ENCODE measurements around the gene IL17D.

IL17D gene

DNA sequence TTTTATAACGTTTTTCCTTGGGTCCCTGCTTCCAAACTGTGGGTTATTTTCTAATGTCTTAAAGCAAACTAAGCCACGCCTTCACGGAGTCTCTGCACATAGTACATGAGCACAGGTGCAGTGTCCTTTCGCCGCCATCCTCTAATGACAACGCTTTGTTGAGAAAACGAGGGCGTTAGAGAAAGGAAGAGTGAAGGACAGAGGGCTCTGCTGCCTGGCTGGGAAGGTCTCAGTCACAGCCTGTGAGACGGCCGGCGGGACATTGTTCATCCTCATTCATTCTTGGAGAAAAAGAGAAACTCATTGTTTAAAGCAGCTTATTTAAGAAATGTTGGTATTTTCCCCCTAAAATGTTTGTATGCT is 9.5 kb downstream of the IL17D start:
- Histone ChIP-seq H3K79me2 (ENCODE audit: insufficient read depth, low read length) (no peaks in the 10 kb centered on the region), H3K9ac (ENCODE audit: low read length) (no peak overlapping the region), H3K27me3 (ENCODE audit: low read length) (no peaks in the 10 kb centered on the region), H3K36me3 (ENCODE audit: low read length) (no peaks in the 10 kb centered on the region), H2AFZ (ENCODE audit: low read depth, low read length, severe bottlenecking) (peak overlapping the region; percentile 80), H3K4me3 (ENCODE audit: insufficient read depth, low read length, poor library complexity, severe bottlenecking) (no peak overlapping the region), H3K9me3 (ENCODE audit: insufficient read depth, low read length) (no peaks in the 10 kb centered on the region), H4K20me1 (ENCODE audit: low read depth, low read length) (no peaks in the 10 kb centered on the region), H3F3A (ENCODE audit: insufficient read depth) (no peaks in the 10 kb centered on the region), H3K4me2 (ENCODE audit: low read depth, low read length, poor library complexity, severe bottlenecking) (no peak overlapping the region), H3K27ac (ENCODE audit: low read depth, low read length) (no peak overlapping the region), H3K9me2 (replicated peaks; ENCODE audit: insufficient read depth, low read length) (no peaks in the 10 kb centered on the region)
- no peak for TF ChIP-seq EZH2phosphoT487 (conservative IDR thresholded peaks at IDR 0.05; ENCODE audit: low read length)
- TF ChIP-seq, protein P1, sequence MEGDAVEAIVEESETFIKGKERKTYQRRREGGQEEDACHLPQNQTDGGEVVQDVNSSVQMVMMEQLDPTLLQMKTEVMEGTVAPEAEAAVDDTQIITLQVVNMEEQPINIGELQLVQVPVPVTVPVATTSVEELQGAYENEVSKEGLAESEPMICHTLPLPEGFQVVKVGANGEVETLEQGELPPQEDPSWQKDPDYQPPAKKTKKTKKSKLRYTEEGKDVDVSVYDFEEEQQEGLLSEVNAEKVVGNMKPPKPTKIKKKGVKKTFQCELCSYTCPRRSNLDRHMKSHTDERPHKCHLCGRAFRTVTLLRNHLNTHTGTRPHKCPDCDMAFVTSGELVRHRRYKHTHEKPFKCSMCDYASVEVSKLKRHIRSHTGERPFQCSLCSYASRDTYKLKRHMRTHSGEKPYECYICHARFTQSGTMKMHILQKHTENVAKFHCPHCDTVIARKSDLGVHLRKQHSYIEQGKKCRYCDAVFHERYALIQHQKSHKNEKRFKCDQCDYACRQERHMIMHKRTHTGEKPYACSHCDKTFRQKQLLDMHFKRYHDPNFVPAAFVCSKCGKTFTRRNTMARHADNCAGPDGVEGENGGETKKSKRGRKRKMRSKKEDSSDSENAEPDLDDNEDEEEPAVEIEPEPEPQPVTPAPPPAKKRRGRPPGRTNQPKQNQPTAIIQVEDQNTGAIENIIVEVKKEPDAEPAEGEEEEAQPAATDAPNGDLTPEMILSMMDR (IDR thresholded peaks at IDR 0.05; ENCODE audit: insufficient read depth, low read length, poor library complexity, severe bottlenecking) = no peak

- Histone ChIP-seq H3K9me2 (replicated peaks; ENCODE audit: insufficient read depth, low read length) (no peaks in the 10 kb centered on the region), H3F3A (ENCODE audit: insufficient read depth) (no peaks in the 10 kb centered on the region), H3K4me2 (ENCODE audit: low read depth, low read length, poor library complexity, severe bottlenecking) (no peak overlapping the region), H3K79me2 (ENCODE audit: insufficient read depth, low read length) (no peaks in the 10 kb centered on the region), H3K9me3 (ENCODE audit: insufficient read depth, low read length) (no peaks in the 10 kb centered on the region), H3K27ac (ENCODE audit: low read depth, low read length) (no peak overlapping the region), H3K27me3 (ENCODE audit: low read length) (no peaks in the 10 kb centered on the region), H2AFZ (ENCODE audit: low read depth, low read length, severe bottlenecking) (no peak overlapping the region), H3K4me3 (ENCODE audit: insufficient read depth, low read length, poor library complexity, severe bottlenecking) (no peak overlapping the region), H3K36me3 (ENCODE audit: low read length) (no peaks in the 10 kb centered on the region), H4K20me1 (ENCODE audit: low read depth, low read length) (no peaks in the 10 kb centered on the region), H3K9ac (ENCODE audit: low read length) (no peak overlapping the region)
- TF ChIP-seq, protein P1 (IDR thresholded peaks at IDR 0.05; ENCODE audit: insufficient read depth, low read length, poor library complexity, severe bottlenecking) = no peak
- no peak for TF ChIP-seq EZH2phosphoT487 (conservative IDR thresholded peaks at IDR 0.05; ENCODE audit: low read length)
Observed at GRCh38 chr13:20713751-20714150, 10.3 kb downstream of the IL17D start.

- no peak overlapping the region for H3K27ac ChIP-seq (ENCODE audit: low read depth, low read length)
- H2AFZ ChIP-seq (ENCODE audit: low read depth, low read length, severe bottlenecking) = no peak overlapping the region
- no peaks in the 10 kb centered on the region for H3K79me2 ChIP-seq (ENCODE audit: insufficient read depth, low read length)
- no peak overlapping the region for H3K4me2 ChIP-seq (ENCODE audit: low read depth, low read length, poor library complexity, severe bottlenecking)
- H3K27me3 ChIP-seq (ENCODE audit: low read length) = no peaks in the 10 kb centered on the region
- no peaks in the 10 kb centered on the region for H3K9me3 ChIP-seq (ENCODE audit: insufficient read depth, low read length)
- no peak overlapping the region for H3K9ac ChIP-seq (ENCODE audit: low read length)
- no peaks in the 10 kb centered on the region for H3K9me2 ChIP-seq (replicated peaks; ENCODE audit: insufficient read depth, low read length)
- no peak for TF ChIP-seq EZH2phosphoT487 (conservative IDR thresholded peaks at IDR 0.05; ENCODE audit: low read length)
- TF ChIP-seq, protein P1 (IDR thresholded peaks at IDR 0.05; ENCODE audit: insufficient read depth, low read length, poor library complexity, severe bottlenecking) = no peak
- H3K36me3 ChIP-seq (ENCODE audit: low read length) = no peaks in the 10 kb centered on the region
- H3F3A ChIP-seq (ENCODE audit: insufficient read depth) = no peaks in the 10 kb centered on the region
- H4K20me1 ChIP-seq (ENCODE audit: low read depth, low read length) = no peaks in the 10 kb centered on the region
- H3K4me3 ChIP-seq (ENCODE audit: insufficient read depth, low read length, poor library complexity, severe bottlenecking) = no peak overlapping the region
Observed at GRCh38 chr13:20714161-20714560, 10.7 kb downstream of the IL17D start.

Measured in SU-DHL-6 (cell line).